Progenitor cell of endocrine pancreas (in vitro differentiated cells): ENCODE data around the gene COMT. TPM values are rescaled to one million over a fixed set of nuclear protein-coding genes. Genes with fewer than 3 reads are reported as not detected.

Experiments used
- DNase-seq: peaks from one replicate; pipeline ENCODE4 v3.0.0; 2021; ENCODE audit warnings: low spot score; ENCODE audit not compliant: unreplicated experiment
- H3K27ac Mint-ChIP-seq: 2 replicates; pipeline ENCODE4 v1.8.0; 2021; ENCODE audit warnings: mild to moderate bottlenecking, moderate library complexity, mixed read lengths
- H3K27me3 Mint-ChIP-seq: 2 replicates; pipeline ENCODE4 v1.8.0; 2021; ENCODE audit warnings: mixed read lengths
- H3K36me3 Mint-ChIP-seq: 2 replicates; pipeline ENCODE4 v1.8.0; 2022; ENCODE audit warnings: mixed read lengths; ENCODE audit not compliant: insufficient read depth
- H3K4me1 Mint-ChIP-seq: 2 replicates; pipeline ENCODE4 v1.8.0; 2021; ENCODE audit warnings: low read depth, mixed read lengths
- H3K4me3 Mint-ChIP-seq: 2 replicates; pipeline ENCODE4 v1.8.0; 2021; ENCODE audit warnings: low read depth, mild to moderate bottlenecking, moderate library complexity, mixed read lengths
- H3K9me3 Mint-ChIP-seq: 2 replicates; pipeline ENCODE4 v1.8.0; 2021; ENCODE audit warnings: low read depth, mixed read lengths
- total RNA-seq: library from RNA; stranded (reverse); gene quantifications from 2 replicates; pipeline ENCODE4 v1.2.1, GENCODE V29; 2021
- TF ChIP-seq, protein P1 (sequence below): fragments of 200-600 bp; sonication (generic); IDR thresholded peaks from one replicate; pipeline ENCODE4 v1.5.0; 2021; ENCODE audit warnings: antibody characterized with exemption, mild to moderate bottlenecking; ENCODE audit not compliant: unreplicated experiment

The COMT gene
- total RNA-seq, 1 donor from 2014 or later, result 48.7 TPM

DNA sequence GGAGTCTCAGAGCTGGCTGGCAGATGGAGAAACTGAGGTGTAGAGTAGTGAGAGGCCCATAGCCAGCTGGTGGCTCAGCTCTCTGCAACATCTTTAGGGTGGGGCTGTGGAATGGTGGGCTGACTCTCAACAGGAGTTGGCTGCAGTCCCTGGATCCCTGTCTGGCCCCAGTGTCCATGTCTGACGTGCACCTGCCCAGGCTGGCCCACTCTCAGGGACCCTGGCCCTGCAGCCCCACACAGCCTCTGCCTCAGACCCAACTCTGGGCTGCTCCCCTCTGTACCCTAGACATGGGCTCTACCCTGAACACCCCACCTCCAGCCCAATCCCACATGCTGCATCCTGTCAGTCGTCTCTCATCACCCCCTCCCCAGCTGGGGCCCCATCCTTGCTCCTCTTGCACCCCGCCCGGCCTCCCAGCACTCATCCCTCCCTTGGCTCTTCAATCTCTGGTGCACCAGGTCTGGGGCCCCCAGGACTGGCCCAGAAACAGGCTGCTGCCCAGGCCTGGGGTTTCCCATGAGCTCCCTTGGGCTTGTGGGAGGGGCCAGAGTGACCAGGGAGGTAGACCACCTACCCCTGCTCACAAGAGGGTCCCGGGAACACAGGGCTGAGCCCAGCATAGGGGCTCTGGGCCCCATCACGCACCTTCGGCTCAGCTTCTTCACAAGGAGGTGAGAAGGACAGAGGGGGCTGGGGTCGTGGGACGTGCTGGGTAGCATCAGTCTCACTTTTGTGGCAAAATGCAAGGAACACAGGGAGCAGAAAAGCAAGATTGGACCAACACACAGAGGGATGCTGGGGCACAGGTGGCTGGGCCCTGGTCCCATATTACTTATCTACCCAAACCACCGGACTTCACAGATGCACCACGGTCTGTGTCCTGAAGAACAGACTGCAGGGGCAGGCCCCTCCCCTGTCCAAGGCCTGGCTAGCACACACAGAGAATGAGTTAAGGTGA lies 43.6 kb downstream of the COMT start:
- peak overlapping the region; percentile 58 for H3K4me3 Mint-ChIP-seq
- H3K27ac Mint-ChIP-seq, result no peak overlapping the region
- H3K9me3 Mint-ChIP-seq, result no peaks in the 10 kb centered on the region
- TF ChIP-seq, protein P1, sequence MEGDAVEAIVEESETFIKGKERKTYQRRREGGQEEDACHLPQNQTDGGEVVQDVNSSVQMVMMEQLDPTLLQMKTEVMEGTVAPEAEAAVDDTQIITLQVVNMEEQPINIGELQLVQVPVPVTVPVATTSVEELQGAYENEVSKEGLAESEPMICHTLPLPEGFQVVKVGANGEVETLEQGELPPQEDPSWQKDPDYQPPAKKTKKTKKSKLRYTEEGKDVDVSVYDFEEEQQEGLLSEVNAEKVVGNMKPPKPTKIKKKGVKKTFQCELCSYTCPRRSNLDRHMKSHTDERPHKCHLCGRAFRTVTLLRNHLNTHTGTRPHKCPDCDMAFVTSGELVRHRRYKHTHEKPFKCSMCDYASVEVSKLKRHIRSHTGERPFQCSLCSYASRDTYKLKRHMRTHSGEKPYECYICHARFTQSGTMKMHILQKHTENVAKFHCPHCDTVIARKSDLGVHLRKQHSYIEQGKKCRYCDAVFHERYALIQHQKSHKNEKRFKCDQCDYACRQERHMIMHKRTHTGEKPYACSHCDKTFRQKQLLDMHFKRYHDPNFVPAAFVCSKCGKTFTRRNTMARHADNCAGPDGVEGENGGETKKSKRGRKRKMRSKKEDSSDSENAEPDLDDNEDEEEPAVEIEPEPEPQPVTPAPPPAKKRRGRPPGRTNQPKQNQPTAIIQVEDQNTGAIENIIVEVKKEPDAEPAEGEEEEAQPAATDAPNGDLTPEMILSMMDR, result no peak
- DNase-seq, result no peak
- peaks cover 6% of the 10 kb centered on the region for H3K4me1 Mint-ChIP-seq
- H3K27me3 Mint-ChIP-seq, result no peaks in the 10 kb centered on the region
- peaks cover 1% of the 10 kb centered on the region for H3K36me3 Mint-ChIP-seq

DNA sequence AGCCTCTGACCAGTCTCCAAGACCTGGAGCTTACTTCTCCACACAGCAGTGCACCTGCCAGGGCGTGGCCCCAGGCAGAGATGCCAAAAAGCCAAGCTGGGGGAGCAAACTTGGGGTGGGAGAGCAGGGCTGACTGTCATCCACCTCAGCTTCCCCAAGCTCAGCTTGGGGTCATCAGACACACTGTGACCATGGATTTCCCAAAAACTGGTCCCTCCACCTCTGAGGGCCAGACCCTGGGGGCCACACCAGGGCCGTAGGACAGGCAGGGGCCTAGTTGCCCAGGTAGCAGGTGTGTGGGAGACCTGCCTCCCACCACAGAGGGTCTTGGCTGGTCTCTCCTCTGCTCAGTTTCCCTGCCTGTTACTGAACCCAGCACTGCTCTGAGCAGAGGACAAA lies 44.4 kb downstream of the COMT start:
- H3K4me1 Mint-ChIP-seq, result peaks cover 6% of the 10 kb centered on the region

DNA sequence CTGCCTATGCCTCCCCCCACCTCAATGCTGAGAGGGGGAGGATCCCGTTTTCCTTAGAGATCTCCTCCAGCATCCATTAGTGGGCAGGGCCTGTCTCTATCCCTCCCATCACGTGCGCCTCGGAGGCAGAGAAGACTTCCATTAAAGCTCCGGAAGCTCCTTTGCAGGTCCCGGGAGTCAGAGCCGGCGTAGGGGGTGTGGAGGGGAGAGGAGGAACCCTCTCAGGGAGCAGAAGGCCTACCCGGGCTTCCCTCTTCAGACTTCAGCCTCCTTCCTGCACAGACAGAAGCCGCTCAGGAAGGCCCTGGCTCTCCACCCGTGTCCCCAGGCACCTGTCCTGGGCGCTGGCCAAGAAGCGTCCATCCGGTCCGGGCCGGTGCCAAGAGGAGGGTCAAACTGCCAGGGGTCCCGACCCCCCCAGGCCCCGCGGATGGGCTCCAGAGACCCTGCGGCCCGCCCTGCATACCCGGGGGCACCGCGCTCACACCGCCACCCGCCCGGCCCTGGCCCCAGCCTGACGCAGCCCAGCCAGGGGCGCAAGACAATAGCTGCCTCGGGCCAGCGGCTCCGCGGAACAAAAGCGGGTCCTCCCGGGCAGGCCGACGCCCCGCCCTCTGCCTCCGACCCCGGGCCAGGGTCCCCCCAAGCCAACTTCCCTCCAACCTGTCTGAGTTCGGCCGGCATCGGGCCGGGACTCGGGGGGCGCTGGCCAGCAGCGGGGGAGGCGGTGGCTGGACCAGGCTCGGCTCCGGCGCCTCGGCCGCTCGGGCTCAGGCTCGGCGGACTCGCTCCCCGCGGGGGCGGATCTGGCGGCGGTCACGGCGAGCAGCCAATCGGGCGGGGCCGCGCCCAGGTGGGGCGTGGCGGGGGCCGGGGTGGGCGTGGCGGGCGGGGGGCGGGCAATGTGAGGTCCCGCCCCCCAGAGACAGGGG lies 45.1 kb downstream of the COMT start:
- DNase-seq, result peak; percentile 69
- Mint-ChIP-seq H3K4me1 (peaks cover 6% of the 10 kb centered on the region), H3K27me3 (no peaks in the 10 kb centered on the region), H3K9me3 (no peaks in the 10 kb centered on the region), H3K4me3 (peak overlapping the region; percentile 79), H3K27ac (peak overlapping the region; percentile 59), H3K36me3 (no peaks in the 10 kb centered on the region)
- TF ChIP-seq, protein P1, result no peak

More for the DNA sequence above, 44.4 kb downstream of the COMT start:
- DNase-seq, result no peak
- H3K36me3 Mint-ChIP-seq, result no peaks in the 10 kb centered on the region
- TF ChIP-seq, protein P1, result no peak
- H3K4me3 Mint-ChIP-seq, result peak overlapping the region; percentile 79
- no peaks in the 10 kb centered on the region for H3K27me3 Mint-ChIP-seq
- peak overlapping the region; percentile 59 for H3K27ac Mint-ChIP-seq
- H3K9me3 Mint-ChIP-seq, result no peaks in the 10 kb centered on the region

DNA sequence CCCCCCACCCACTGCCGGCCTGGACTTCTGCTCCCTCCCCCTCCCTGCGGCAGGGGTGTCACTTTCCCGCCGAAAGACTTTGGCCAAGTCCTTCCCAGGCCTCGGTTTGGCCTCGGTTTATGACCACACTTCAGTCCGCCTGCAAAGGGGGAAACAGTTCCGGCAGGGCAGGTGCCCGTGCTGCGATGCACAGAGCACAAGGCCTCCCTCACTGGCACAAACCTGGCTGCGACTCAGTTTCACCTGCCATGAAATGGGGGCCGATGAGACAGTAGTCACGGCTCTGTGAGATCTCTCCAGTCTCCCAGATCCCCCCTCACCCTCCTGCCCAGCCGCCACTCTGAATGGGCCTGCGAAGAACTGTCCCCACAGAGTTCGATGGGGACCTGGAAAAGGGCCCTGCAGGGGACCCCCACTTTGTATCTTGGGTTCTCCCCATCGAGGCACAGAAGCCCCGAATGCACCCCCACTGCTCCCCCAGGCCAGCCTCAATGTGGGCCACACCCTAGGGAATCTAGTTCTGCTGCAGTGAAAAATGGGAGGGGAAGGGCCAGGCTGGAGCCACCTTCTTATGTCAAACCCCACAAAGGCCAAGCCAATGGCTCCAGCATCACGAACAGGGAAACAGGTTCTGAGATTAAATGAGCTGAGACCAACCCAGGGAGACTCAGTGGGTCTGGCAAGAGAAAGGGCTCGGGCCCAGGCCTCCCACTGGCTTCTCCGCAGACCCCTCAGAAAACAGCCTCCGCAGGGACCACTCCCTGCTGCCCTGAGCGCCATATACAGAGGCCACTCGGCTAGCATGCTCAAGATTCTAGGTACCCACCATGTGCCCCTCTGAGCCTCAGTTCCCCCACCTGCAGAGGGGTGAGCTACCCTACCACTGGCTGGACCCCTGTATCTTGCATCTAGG lies 46.1 kb downstream of the COMT start:
- TF ChIP-seq, protein P1, result no peak
- H3K27ac Mint-ChIP-seq, result peak overlapping the region; percentile 76
- peaks cover 6% of the 10 kb centered on the region for H3K4me1 Mint-ChIP-seq
- no peak for DNase-seq
- peak overlapping the region; percentile 53 for H3K4me3 Mint-ChIP-seq
- H3K27me3 Mint-ChIP-seq, result no peaks in the 10 kb centered on the region
- H3K36me3 Mint-ChIP-seq, result no peaks in the 10 kb centered on the region
- H3K9me3 Mint-ChIP-seq, result no peaks in the 10 kb centered on the region
